Measurements from ENCODE around the gene HCN4. TPM values are rescaled to one million over a fixed set of nuclear protein-coding genes. Genes with fewer than 3 reads are reported as not detected.

The HCN4 gene
- total and polyA plus RNA-seq, 4 donors, result not detected

DNA sequence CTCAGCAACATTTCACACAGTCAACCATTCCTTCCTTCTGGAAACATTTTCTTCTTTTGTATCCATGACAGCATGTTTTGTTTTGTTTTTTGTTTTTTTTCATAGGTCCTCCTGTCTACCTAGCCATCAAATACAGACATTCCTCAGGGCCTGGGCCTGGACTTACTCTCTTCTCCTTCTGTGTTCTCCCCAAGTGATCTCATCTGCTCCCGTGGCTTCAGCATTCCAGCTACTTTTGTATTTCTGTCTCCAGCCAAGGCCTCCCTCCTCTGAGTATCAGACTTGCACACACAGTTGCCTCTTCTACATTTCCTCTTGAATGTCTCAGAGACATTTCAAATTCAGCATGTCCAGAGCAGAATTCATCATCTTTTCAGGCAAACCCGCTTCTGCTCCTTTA, 82.4 kb downstream of the HCN4 start:
- Histone ChIP-seq H3K27ac (ENCODE audit: low read depth in 1 of 2, low read length in 2 of 2) (no peak overlapping the region), H3K9me3 (ENCODE audit: control insufficient read depth in 4 of 4, low read length in 3 of 4) (no peaks in the 10 kb centered on the region), H3K9ac (ENCODE audit: low read depth in 1 of 2, low read length in 2 of 2) (no peak overlapping the region), H3K27me3 (ENCODE audit: control insufficient read depth in 4 of 4, insufficient read depth in 4 of 4, low read length in 3 of 4) (no peaks in the 10 kb centered on the region), H3K4me3 (ENCODE audit: low read depth in 1 of 3, low read length in 3 of 3) (no peak overlapping the region), H3K4me1 (ENCODE audit: control insufficient read depth in 4 of 4, insufficient read depth in 4 of 4, low read length in 3 of 4) (no peaks in the 10 kb centered on the region), H3K36me3 (ENCODE audit: control insufficient read depth in 4 of 4, insufficient read depth in 3 of 4, low read depth in 1 of 4, low read length in 3 of 4) (peaks cover 4 to 34% (median 19%) of the 10 kb centered on the region in 4 donors)
- TF ChIP-seq, protein P1, sequence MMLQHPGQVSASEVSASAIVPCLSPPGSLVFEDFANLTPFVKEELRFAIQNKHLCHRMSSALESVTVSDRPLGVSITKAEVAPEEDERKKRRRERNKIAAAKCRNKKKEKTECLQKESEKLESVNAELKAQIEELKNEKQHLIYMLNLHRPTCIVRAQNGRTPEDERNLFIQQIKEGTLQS (IDR thresholded peaks at IDR 0.05), result no peak
- TF ChIP-seq ZBTB33 (IDR thresholded peaks at IDR 0.05), result no peak
- TF ChIP-seq EGR1 (IDR thresholded peaks at IDR 0.05; ENCODE audit: low read depth in 2 of 2), result no peak
- no peak for TF ChIP-seq HNF4G (IDR thresholded peaks at IDR 0.05)
- no peak for TF ChIP-seq GABPA (IDR thresholded peaks at IDR 0.05 in 1 of 2, conservative IDR thresholded peaks at IDR 0.05 in 1 of 2)
- TF ChIP-seq TAF1 (conservative IDR thresholded peaks at IDR 0.05), result no peak
- no peak for TF ChIP-seq HNF4A (conservative IDR thresholded peaks at IDR 0.05)
- TF ChIP-seq MAX (IDR thresholded peaks at IDR 0.05), result no peak
- TF ChIP-seq JUND (IDR thresholded peaks at IDR 0.05), result no peak
- TF ChIP-seq REST (IDR thresholded peaks at IDR 0.05), result no peak
- no peak for DNase-seq (ENCODE audit: low spot score)
- 93% methylated on average over 2 of the region's 2 CpGs for WGBS

- no peak for DNase-seq (ENCODE audit: low spot score)
- no peak overlapping the region for H3K4me3 ChIP-seq (ENCODE audit: low read depth in 1 of 3, low read length in 3 of 3)
- no peak overlapping the region for H3K9ac ChIP-seq (ENCODE audit: low read depth in 1 of 2, low read length in 2 of 2)
- no peaks in the 10 kb centered on the region for H3K4me1 ChIP-seq (ENCODE audit: control insufficient read depth in 4 of 4, insufficient read depth in 4 of 4, low read length in 3 of 4)
- no peaks in the 10 kb centered on the region for H3K9me3 ChIP-seq (ENCODE audit: control insufficient read depth in 4 of 4, low read length in 3 of 4)
- 87% methylated on average over 3 of the region's 3 CpGs for WGBS
- peaks cover 7 to 30% (median 19%) of the 10 kb centered on the region in 4 donors for H3K36me3 ChIP-seq (ENCODE audit: control insufficient read depth in 4 of 4, insufficient read depth in 3 of 4, low read depth in 1 of 4, low read length in 3 of 4)
- TF ChIP-seq, protein P1 (IDR thresholded peaks at IDR 0.05), result no peak
- TF ChIP-seq, protein P2, sequence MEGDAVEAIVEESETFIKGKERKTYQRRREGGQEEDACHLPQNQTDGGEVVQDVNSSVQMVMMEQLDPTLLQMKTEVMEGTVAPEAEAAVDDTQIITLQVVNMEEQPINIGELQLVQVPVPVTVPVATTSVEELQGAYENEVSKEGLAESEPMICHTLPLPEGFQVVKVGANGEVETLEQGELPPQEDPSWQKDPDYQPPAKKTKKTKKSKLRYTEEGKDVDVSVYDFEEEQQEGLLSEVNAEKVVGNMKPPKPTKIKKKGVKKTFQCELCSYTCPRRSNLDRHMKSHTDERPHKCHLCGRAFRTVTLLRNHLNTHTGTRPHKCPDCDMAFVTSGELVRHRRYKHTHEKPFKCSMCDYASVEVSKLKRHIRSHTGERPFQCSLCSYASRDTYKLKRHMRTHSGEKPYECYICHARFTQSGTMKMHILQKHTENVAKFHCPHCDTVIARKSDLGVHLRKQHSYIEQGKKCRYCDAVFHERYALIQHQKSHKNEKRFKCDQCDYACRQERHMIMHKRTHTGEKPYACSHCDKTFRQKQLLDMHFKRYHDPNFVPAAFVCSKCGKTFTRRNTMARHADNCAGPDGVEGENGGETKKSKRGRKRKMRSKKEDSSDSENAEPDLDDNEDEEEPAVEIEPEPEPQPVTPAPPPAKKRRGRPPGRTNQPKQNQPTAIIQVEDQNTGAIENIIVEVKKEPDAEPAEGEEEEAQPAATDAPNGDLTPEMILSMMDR (IDR thresholded peaks at IDR 0.05; ENCODE audit: low read depth, low read length, missing input control), result peak; percentile 14
- TF ChIP-seq RAD21 (IDR thresholded peaks at IDR 0.05) (peak; percentile 61 to 66), GABPA (IDR thresholded peaks at IDR 0.05 in 1 of 2, conservative IDR thresholded peaks at IDR 0.05 in 1 of 2) (no peak)
- no peaks in the 10 kb centered on the region for H3K27me3 ChIP-seq (ENCODE audit: control insufficient read depth in 4 of 4, insufficient read depth in 4 of 4, low read length in 3 of 4)
- no peak overlapping the region for H3K27ac ChIP-seq (ENCODE audit: low read depth in 1 of 2, low read length in 2 of 2)
Observed at GRCh38 chr15:73284090-73284716, 84.6 kb downstream of the HCN4 start.
